Loucy (cell line): ENCODE results near the gene RBM44.

Experiments used
- H2AFZ ChIP-seq: fragments of 200-600 bp; sonication (generic); 2 replicates; pipeline ENCODE4 v1.6.0; 2016; ENCODE audit warnings: antibody characterized with exemption, mild to moderate bottlenecking, low read length, moderate library complexity
- H3F3A ChIP-seq: fragments of 200-600 bp; 2 replicates; pipeline ENCODE4 v1.6.0; 2016; ENCODE audit warnings: antibody characterized with exemption, low read depth, mild to moderate bottlenecking
- H3K27me3 ChIP-seq: fragments of 200-600 bp; sonication (generic); 2 replicates; pipeline ENCODE4 v1.6.1; 2014; ENCODE audit warnings: low read length, mild to moderate bottlenecking; ENCODE audit not compliant: insufficient read depth, poor library complexity, severe bottlenecking
- H3K36me3 ChIP-seq: fragments of 200-600 bp; sonication (generic); 2 replicates; pipeline ENCODE4 v1.6.1; 2016; ENCODE audit warnings: low read length; ENCODE audit not compliant: insufficient read depth
- H3K4me1 ChIP-seq: fragments of 200-600 bp; sonication (generic); 2 replicates; pipeline ENCODE4 v1.5.1; 2014; ENCODE audit warnings: low read length, mild to moderate bottlenecking; ENCODE audit not compliant: insufficient read depth, poor library complexity, severe bottlenecking
- H3K4me2 ChIP-seq: fragments of 200-600 bp; sonication (generic); 2 replicates; pipeline ENCODE4 v1.6.0; 2014; ENCODE audit warnings: antibody characterized with exemption, low read length, low read depth, mild to moderate bottlenecking; ENCODE audit not compliant: poor library complexity, severe bottlenecking
- H3K4me3 ChIP-seq: fragments of 200-600 bp; sonication (generic); 2 replicates; pipeline ENCODE4 v1.5.1; 2014; ENCODE audit warnings: low read length, mild to moderate bottlenecking, mixed read lengths; ENCODE audit not compliant: poor library complexity, severe bottlenecking
- H3K79me2 ChIP-seq: fragments of 200-600 bp; sonication (generic); 2 replicates; pipeline ENCODE4 v1.6.1; 2014; ENCODE audit warnings: low read length; ENCODE audit not compliant: insufficient read depth
- H3K9ac ChIP-seq: fragments of 200-600 bp; sonication (generic); 2 replicates; pipeline ENCODE4 v1.6.0; 2014; ENCODE audit warnings: mild to moderate bottlenecking, low read depth, low read length, moderate library complexity; ENCODE audit not compliant: poor library complexity, severe bottlenecking
- H3K9me2 ChIP-seq: fragments of 200-600 bp; sonication (generic); replicated peaks from 2 replicates; pipeline ENCODE4 v1.6.1; 2016; ENCODE audit warnings: low read depth, low read length, mixed read lengths
- H3K9me3 ChIP-seq: fragments of 200-600 bp; sonication (generic); 2 replicates; pipeline ENCODE4 v1.6.1; 2014; ENCODE audit warnings: mild to moderate bottlenecking, antibody characterized with exemption, low read length, low read depth; ENCODE audit not compliant: insufficient read depth
- H4K20me1 ChIP-seq: fragments of 200-600 bp; sonication (generic); 2 replicates; pipeline ENCODE4 v1.6.0; 2014; ENCODE audit warnings: antibody characterized with exemption, low read length, mild to moderate bottlenecking; ENCODE audit not compliant: insufficient read depth, poor library complexity, severe bottlenecking
- EZH2phosphoT487 ChIP-seq: fragments of 200-600 bp; IDR thresholded peaks from 2 replicates; pipeline ENCODE4 v1.6.1; 2018; ENCODE audit warnings: antibody characterized with exemption, mild to moderate bottlenecking, moderate library complexity, borderline replicate concordance
- TF ChIP-seq, protein P1 (sequence below): fragments of 200-600 bp; sonication (generic); conservative IDR thresholded peaks from 2 replicates; pipeline ENCODE4 v1.5.1; 2014; ENCODE audit warnings: mild to moderate bottlenecking, antibody characterized with exemption, low read length

Gene RBM44

DNA sequence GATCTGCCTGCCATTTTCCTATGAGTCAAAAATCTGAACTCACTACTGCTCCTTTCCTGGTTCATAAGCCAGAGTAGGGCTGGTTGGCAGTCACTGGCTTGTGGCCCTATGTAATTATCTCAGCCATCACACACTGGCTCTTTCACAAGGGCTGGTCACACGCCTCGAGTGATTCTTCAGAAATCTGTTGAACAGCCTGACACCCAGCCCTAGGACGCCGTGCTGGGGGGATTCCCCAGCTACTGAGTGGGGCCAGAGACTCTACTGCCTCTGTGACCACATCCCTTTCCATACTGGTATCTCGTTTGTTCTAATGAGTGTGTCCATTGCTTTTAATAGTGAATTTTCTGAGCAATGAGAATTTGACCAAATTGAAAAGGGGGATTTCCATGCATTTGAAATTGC is 45.8 kb upstream of the RBM44 start:
- Histone ChIP-seq H3K4me1 (no peaks in the 10 kb centered on the region), H3K9me3 (no peaks in the 10 kb centered on the region), H3K4me3 (no peak overlapping the region), H2AFZ (no peak overlapping the region), H3K79me2 (peaks cover 4% of the 10 kb centered on the region), H3K36me3 (peaks cover 93% of the 10 kb centered on the region), H3K27me3 (no peaks in the 10 kb centered on the region), H3K9me2 (no peaks in the 10 kb centered on the region), H3K9ac (no peak overlapping the region), H3K4me2 (no peak overlapping the region), H3F3A (no peaks in the 10 kb centered on the region), H4K20me1 (peaks cover 3% of the 10 kb centered on the region)
- TF ChIP-seq EZH2phosphoT487, result no peak
- TF ChIP-seq, protein P1, sequence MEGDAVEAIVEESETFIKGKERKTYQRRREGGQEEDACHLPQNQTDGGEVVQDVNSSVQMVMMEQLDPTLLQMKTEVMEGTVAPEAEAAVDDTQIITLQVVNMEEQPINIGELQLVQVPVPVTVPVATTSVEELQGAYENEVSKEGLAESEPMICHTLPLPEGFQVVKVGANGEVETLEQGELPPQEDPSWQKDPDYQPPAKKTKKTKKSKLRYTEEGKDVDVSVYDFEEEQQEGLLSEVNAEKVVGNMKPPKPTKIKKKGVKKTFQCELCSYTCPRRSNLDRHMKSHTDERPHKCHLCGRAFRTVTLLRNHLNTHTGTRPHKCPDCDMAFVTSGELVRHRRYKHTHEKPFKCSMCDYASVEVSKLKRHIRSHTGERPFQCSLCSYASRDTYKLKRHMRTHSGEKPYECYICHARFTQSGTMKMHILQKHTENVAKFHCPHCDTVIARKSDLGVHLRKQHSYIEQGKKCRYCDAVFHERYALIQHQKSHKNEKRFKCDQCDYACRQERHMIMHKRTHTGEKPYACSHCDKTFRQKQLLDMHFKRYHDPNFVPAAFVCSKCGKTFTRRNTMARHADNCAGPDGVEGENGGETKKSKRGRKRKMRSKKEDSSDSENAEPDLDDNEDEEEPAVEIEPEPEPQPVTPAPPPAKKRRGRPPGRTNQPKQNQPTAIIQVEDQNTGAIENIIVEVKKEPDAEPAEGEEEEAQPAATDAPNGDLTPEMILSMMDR, result no peak

DNA sequence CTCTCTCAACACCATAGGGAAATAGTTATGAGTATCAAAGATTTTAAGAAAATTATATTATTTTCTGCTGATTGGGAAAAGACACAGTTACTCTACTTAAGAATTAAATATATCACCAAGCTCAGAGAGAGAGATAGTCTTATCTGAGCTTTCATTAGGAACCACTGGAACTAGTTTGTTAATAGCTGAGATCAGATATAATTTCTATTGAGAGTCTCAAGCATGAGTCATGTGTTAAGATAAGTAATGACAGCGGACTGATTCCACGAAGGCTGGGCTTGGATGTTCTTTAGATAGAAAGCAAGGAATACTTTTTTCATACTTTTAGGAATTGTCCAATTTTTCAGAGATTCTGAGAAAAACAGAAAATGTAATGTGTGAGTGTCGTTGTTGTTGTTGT is 44.4 kb upstream of the RBM44 start:
- Histone ChIP-seq H2AFZ (no peak overlapping the region), H3K79me2 (no peaks in the 10 kb centered on the region), H3K27me3 (no peaks in the 10 kb centered on the region), H3K4me2 (no peak overlapping the region), H3K9me2 (no peaks in the 10 kb centered on the region), H4K20me1 (peaks cover 3% of the 10 kb centered on the region), H3K4me1 (no peaks in the 10 kb centered on the region), H3K9me3 (no peaks in the 10 kb centered on the region), H3K36me3 (peaks cover 93% of the 10 kb centered on the region), H3K9ac (no peak overlapping the region), H3F3A (no peaks in the 10 kb centered on the region), H3K4me3 (no peak overlapping the region)
- TF ChIP-seq, protein P1, result no peak
- TF ChIP-seq EZH2phosphoT487, result no peak

DNA sequence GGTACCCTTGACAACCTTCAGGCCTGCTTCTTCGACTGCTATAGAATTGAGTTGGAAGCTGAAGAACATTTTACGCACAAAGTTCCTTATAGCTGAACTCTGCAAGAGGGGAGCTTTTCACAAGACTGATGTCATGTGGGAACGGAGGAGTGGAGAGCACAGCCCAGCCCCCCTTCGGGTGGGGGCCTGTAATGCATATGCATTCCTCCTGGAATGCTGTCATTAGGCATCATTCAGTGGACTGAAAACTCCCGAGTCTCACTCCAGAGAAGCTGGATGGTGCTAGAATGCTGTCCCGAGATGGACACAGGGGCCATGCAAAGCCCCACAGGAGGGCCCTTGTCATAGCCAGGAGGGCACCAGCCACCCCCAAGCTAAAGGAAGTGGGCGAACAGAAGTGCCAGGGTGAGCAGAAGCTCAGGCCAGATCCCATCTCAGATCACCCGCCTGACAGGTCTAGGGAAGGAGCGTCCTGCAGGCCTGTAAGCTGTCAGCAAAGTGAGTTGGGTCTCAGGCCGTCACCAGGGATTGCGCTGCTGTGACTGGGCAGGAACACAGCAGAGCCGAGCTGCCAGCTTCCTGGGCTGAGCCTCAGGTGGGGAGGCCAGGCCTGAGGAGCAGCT is 43.8 kb upstream of the RBM44 start:
- TF ChIP-seq, protein P1, result no peak
- Histone ChIP-seq H3K9ac (no peak overlapping the region), H3K27me3 (no peaks in the 10 kb centered on the region), H4K20me1 (peaks cover 3% of the 10 kb centered on the region), H3K79me2 (no peaks in the 10 kb centered on the region), H2AFZ (no peak overlapping the region), H3F3A (no peaks in the 10 kb centered on the region), H3K4me2 (no peak overlapping the region), H3K36me3 (peaks cover 93% of the 10 kb centered on the region), H3K9me3 (no peaks in the 10 kb centered on the region), H3K4me1 (no peaks in the 10 kb centered on the region), H3K4me3 (no peak overlapping the region), H3K9me2 (no peaks in the 10 kb centered on the region)
